ENCODE results near the gene ZNF562.
"Not testable (repeated sequence)": the region's sequence is repeated elsewhere in the genome, so short reads cannot be mapped to it uniquely, and the experiment has no call there.

ZNF562 gene

GRCh38 chr19:9675358-9675901, 530 bp upstream of the ZNF562 start:
- H3F3A ChIP-seq (ENCODE audit: insufficient read depth, low read length) = not testable (repeated sequence)
- H2AFZ ChIP-seq (ENCODE audit: low read length) = peak overlapping the region; percentile 85

GRCh38 chr19:9673912-9674662, 813 bp downstream of the ZNF562 start:
- Histone ChIP-seq H2AFZ (ENCODE audit: low read length) (peak overlapping the region; percentile 85), H4K20me1 (ENCODE audit: insufficient read depth, low read length) (no peaks in the 10 kb centered on the region), H3K9ac (ENCODE audit: low read length) (peak overlapping the region; percentile 83), H3K4me3 (ENCODE audit: low read length) (peak overlapping the region; percentile 84), H3F3A (ENCODE audit: insufficient read depth, low read length) (no peaks in the 10 kb centered on the region; the same call in 1 of the 2 replicates), H3K36me3 (replicated peaks; ENCODE audit: insufficient read depth, low read length) (0 out of 2 replicates have a peak, but pooled peaks cover 8% of the 10 kb centered on the region), H3K27ac (ENCODE audit: low read length) (peak overlapping the region; percentile 69; the same call in 1 of the 2 replicates), H3K4me1 (ENCODE audit: low read length) (no peaks in the 10 kb centered on the region), H3K27me3 (replicated peaks; ENCODE audit: insufficient read depth, low read length) (no peaks in the 10 kb centered on the region), H3K4me2 (ENCODE audit: low read depth, low read length) (peak overlapping the region; percentile 62), H3K79me2 (ENCODE audit: low read length) (peaks cover 57% of the 10 kb centered on the region), H3K9me2 (replicated peaks; ENCODE audit: insufficient read depth, low read length) (no peaks in the 10 kb centered on the region), H3K9me3 (replicated peaks; ENCODE audit: insufficient read depth, low read length) (no peaks in the 10 kb centered on the region)
- TF ChIP-seq CTCF (IDR thresholded peaks at IDR 0.05; ENCODE audit: low read length) (no peak), EZH2phosphoT487 (IDR thresholded peaks at IDR 0.05; ENCODE audit: low read length) (no peak), EZH2 (optimal IDR thresholded peaks at IDR 0.05; ENCODE audit: low read depth, low read length) (no peak)
- no peak for DNase-seq

More at GRCh38 chr19:9675358-9675901, 530 bp upstream of the ZNF562 start:
- peak overlapping the region; percentile 69; the same call in 1 of the 2 replicates for H3K27ac ChIP-seq (ENCODE audit: low read length)
- peak overlapping the region; percentile 62; the same call in 1 of the 2 replicates for H3K4me2 ChIP-seq (ENCODE audit: low read depth, low read length)
- not testable (repeated sequence) for H3K36me3 ChIP-seq (replicated peaks; ENCODE audit: insufficient read depth, low read length); H4K20me1 ChIP-seq (ENCODE audit: insufficient read depth, low read length); H3K27me3 ChIP-seq (replicated peaks; ENCODE audit: insufficient read depth, low read length); H3K4me1 ChIP-seq (ENCODE audit: low read length); H3K9me3 ChIP-seq (replicated peaks; ENCODE audit: insufficient read depth, low read length); DNase-seq; H3K9me2 ChIP-seq (replicated peaks; ENCODE audit: insufficient read depth, low read length)
- H3K9ac ChIP-seq (ENCODE audit: low read length) = peak overlapping the region; percentile 83
- H3K4me3 ChIP-seq (ENCODE audit: low read length) = peak overlapping the region; percentile 84
- peaks cover 44% of the 10 kb centered on the region for H3K79me2 ChIP-seq (ENCODE audit: low read length)

- Histone ChIP-seq H3K27me3 (replicated peaks; ENCODE audit: insufficient read depth, low read length) (no peaks in the 10 kb centered on the region), H2AFZ (ENCODE audit: low read length) (no peak overlapping the region), H4K20me1 (ENCODE audit: insufficient read depth, low read length) (no peaks in the 10 kb centered on the region), H3K9me3 (replicated peaks; ENCODE audit: insufficient read depth, low read length) (no peaks in the 10 kb centered on the region), H3K36me3 (replicated peaks; ENCODE audit: insufficient read depth, low read length) (0 out of 2 replicates have a peak, but pooled peaks cover 8% of the 10 kb centered on the region), H3K4me3 (ENCODE audit: low read length) (no peak overlapping the region), H3K27ac (ENCODE audit: low read length) (no peak overlapping the region), H3F3A (ENCODE audit: insufficient read depth, low read length) (no peaks in the 10 kb centered on the region; the same call in 1 of the 2 replicates), H3K79me2 (ENCODE audit: low read length) (peaks cover 69% of the 10 kb centered on the region), H3K9ac (ENCODE audit: low read length) (no peak overlapping the region), H3K4me1 (ENCODE audit: low read length) (no peaks in the 10 kb centered on the region), H3K4me2 (ENCODE audit: low read depth, low read length) (no peak overlapping the region), H3K9me2 (replicated peaks; ENCODE audit: insufficient read depth, low read length) (no peaks in the 10 kb centered on the region)
- TF ChIP-seq CTCF (IDR thresholded peaks at IDR 0.05; ENCODE audit: low read length) (no peak), EZH2 (optimal IDR thresholded peaks at IDR 0.05; ENCODE audit: low read depth, low read length) (no peak), EZH2phosphoT487 (IDR thresholded peaks at IDR 0.05; ENCODE audit: low read length) (no peak)
- no peak for DNase-seq
Measured at GRCh38 chr19:9672893-9673292, 2.0 kb downstream of the ZNF562 start.
